Activated T-cell treated with anti-CD3 and anti-CD28 coated beads for 48 hours (primary cell): ENCODE data around the gene PPP1R15B.

Source experiments
- DNase-seq: peaks from one replicate; pipeline ENCODE4 v3.0.0-alpha.2; 2020; ENCODE audit warnings: low read depth

Gene PPP1R15B

GRCh38 chr1:204420039-204421004 lies 8.7 kb upstream of the PPP1R15B start:
- no peak for DNase-seq

- DNase-seq = no peak
Measured at GRCh38 chr1:204419064-204419403, 7.4 kb upstream of the PPP1R15B start.

- no peak for DNase-seq
Measured at GRCh38 chr1:204418174-204419063, 6.8 kb upstream of the PPP1R15B start.

- DNase-seq = peak; percentile 38
Measured at GRCh38 chr1:204417074-204417997, 5.7 kb upstream of the PPP1R15B start.

- DNase-seq = no peak
Measured at GRCh38 chr1:204416589-204417073, 5.0 kb upstream of the PPP1R15B start.

GRCh38 chr1:204415351-204415750 lies 3.7 kb upstream of the PPP1R15B start:
- DNase-seq = no peak

GRCh38 chr1:204414016-204414415 lies 2.4 kb upstream of the PPP1R15B start:
- no peak for DNase-seq

GRCh38 chr1:204413170-204413535 lies 1.5 kb upstream of the PPP1R15B start:
- no peak for DNase-seq

- DNase-seq = peak; percentile 40
Measured at GRCh38 chr1:204410688-204411450, 748 bp downstream of the PPP1R15B start.

GRCh38 chr1:204409836-204410687 lies 1.6 kb downstream of the PPP1R15B start:
- no peak for DNase-seq

GRCh38 chr1:204409123-204409522 lies 2.5 kb downstream of the PPP1R15B start:
- DNase-seq = no peak

GRCh38 chr1:204408602-204409001 lies 3.0 kb downstream of the PPP1R15B start:
- no peak for DNase-seq

- DNase-seq = no peak
Measured at GRCh38 chr1:204408074-204408507, 3.5 kb downstream of the PPP1R15B start.

- no peak for DNase-seq
Measured at GRCh38 chr1:204407295-204407971, 4.2 kb downstream of the PPP1R15B start.

GRCh38 chr1:204406621-204407020 lies 5.0 kb downstream of the PPP1R15B start:
- DNase-seq = no peak

- DNase-seq = no peak
Measured at GRCh38 chr1:204405988-204406387, 5.6 kb downstream of the PPP1R15B start.

GRCh38 chr1:204404629-204405028 lies 7.0 kb downstream of the PPP1R15B start:
- no peak for DNase-seq

GRCh38 chr1:204402391-204402790 lies 9.2 kb downstream of the PPP1R15B start:
- DNase-seq = no peak

- DNase-seq = no peak
Measured at GRCh38 chr1:204401730-204402129, 9.9 kb downstream of the PPP1R15B start.
